Measurements from ENCODE around the gene TPX2.

- TF ChIP-seq CTCF (tag by site-specific recombination; IDR thresholded peaks at IDR 0.05) (no peak), ZBTB26 (tag by site-specific recombination; optimal IDR thresholded peaks at IDR 0.05) (no peak), ZNF280C (tag by site-specific recombination; IDR thresholded peaks at IDR 0.05) (no peak), ZSCAN18 (tag by site-specific recombination; IDR thresholded peaks at IDR 0.05) (no peak), ZNF549 (tag by site-specific recombination; IDR thresholded peaks at IDR 0.05) (no peak), ZNF768 (tag by site-specific recombination; IDR thresholded peaks at IDR 0.05) (no peak), REST (tag by site-specific recombination; IDR thresholded peaks at IDR 0.05) (no peak), PATZ1 (tag by site-specific recombination; IDR thresholded peaks at IDR 0.05) (no peak), ZBTB44 (tag by site-specific recombination; IDR thresholded peaks at IDR 0.05) (no peak), ZNF544 (tag by site-specific recombination; IDR thresholded peaks at IDR 0.05) (no peak), ZNF701 (tag by site-specific recombination; IDR thresholded peaks at IDR 0.05) (no peak), ZFP41 (tag by site-specific recombination; IDR thresholded peaks at IDR 0.05; ENCODE audit: borderline replicate concordance) (no peak)
These were observed 109.3 kb downstream of the TPX2 start for GRCh38 chr20:31848088-31848999.
